ENCODE measurements around the gene ANKRD13D.

- TF ChIP-seq, protein P1, sequence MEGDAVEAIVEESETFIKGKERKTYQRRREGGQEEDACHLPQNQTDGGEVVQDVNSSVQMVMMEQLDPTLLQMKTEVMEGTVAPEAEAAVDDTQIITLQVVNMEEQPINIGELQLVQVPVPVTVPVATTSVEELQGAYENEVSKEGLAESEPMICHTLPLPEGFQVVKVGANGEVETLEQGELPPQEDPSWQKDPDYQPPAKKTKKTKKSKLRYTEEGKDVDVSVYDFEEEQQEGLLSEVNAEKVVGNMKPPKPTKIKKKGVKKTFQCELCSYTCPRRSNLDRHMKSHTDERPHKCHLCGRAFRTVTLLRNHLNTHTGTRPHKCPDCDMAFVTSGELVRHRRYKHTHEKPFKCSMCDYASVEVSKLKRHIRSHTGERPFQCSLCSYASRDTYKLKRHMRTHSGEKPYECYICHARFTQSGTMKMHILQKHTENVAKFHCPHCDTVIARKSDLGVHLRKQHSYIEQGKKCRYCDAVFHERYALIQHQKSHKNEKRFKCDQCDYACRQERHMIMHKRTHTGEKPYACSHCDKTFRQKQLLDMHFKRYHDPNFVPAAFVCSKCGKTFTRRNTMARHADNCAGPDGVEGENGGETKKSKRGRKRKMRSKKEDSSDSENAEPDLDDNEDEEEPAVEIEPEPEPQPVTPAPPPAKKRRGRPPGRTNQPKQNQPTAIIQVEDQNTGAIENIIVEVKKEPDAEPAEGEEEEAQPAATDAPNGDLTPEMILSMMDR (IDR thresholded peaks at IDR 0.05): no peak
- no peak for TF ChIP-seq POLR2A (IDR thresholded peaks at IDR 0.05)
Measured at GRCh38 chr11:67279589-67280340, 9.3 kb upstream of the ANKRD13D start.
